NCI-H1436 treated with DMSO at 0.1 percent for 48 hours (cell line): ENCODE data around the gene PACS2.

Source experiments
- DNase-seq: peaks from one replicate; lab custom pipeline; 2025; lab: John Stamatoyannopoulos, UW

Gene PACS2

DNA sequence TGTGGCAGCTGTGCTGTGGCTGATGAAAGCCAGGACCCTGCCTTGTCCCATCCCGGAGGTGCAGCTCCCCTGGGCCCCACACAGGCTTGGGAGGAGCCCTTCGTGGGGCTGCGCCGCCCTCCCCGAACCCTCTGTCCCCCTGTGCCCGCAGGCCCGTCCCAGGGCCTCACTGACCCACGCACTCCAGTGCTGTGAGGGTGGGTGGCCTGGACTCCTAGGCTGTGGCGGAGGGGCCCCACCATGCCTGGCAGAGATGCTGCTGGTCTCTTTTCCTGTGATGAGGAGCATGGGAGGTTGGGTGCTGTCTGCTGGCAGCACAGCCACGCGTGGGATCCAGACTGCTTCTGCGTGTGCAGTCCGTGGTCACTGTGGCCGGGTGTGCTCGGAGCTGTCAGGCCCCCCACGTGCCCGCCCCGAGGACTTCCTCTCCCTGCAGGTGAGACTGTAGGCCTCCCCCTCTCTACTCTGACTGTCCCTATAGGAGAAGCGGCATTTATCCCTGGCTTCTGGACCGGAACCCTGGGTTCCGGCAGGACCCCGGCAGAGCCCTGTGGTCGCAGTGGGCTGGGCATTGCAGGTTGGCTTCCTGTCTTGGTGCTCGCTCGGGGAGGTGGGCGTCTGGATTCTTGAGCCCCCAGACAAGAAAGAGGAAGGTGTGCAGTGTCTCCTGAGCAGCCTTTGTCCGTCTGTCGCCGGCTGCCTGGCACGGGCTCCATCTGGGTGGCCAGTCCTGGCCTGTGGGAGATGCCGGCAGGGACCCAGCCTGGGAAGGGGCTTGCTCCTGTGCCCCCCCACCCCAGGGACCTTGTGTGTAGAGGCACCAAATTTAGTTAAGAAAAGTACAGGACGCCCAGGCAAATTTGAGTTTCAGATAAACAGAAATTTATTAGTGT is 107.4 kb downstream of the PACS2 start:
- DNase-seq = no peak

GRCh38 chr14:105422695-105423487 is 108.3 kb downstream of the PACS2 start:
- DNase-seq = no peak

DNA sequence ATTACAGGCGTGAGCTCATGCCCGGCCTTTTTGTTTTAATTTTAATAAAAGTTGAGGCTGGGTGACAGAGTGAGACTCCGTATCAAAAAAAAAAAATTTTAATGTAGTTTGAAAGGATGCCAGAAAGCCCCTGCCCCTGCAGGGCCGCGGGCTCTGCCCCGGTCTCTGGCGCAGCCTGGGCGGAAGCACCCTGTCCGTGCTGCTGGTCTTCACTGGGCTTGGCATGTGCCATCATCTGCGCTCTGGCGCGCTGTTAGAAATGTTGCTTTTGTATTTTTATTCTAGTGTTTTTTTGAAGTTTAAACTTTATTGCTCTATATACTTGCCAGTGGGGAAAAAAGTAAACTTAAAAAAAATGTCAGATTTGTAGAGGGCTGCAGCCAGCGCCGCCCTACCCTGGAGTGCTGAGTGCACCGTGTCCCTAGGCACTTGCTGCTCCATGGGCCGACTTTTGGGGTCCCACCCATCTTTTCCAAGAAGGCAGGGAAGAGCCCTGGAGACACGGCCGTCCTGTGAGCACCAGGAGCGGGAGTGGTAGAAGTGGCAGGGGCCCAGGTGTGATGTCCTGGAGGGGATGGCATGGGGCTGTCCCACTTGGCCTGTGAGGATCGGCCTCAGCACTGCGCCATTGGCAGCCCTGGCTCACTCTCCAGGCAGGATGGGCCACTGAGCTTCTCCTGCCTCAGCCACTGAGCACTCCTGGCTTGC is 109.1 kb downstream of the PACS2 start:
- DNase-seq = no peak

GRCh38 chr14:105424861-105425260 is 110.3 kb downstream of the PACS2 start:
- DNase-seq = no peak

DNA sequence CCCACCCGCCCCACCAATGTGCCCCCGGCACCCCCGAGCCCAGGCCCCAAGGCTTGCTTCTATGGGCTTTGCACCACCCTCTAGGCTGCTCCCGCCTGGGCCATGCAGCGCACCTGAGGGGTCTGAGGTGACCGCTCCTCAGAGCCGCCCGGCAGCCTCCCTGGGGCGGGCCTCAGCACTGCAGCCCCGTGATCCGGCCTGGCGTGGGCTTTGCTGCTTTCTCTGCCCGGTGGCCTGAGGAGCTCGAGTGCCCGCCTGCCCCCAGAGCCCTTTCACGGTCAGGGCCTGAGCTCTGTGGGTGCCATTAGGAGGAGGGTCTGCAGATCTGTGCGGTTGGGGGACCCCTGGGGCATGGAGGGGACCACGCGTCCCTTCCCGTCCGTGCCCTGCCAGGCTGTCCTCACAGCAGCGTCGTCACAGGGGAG is 111.3 kb downstream of the PACS2 start:
- no peak for DNase-seq

DNA sequence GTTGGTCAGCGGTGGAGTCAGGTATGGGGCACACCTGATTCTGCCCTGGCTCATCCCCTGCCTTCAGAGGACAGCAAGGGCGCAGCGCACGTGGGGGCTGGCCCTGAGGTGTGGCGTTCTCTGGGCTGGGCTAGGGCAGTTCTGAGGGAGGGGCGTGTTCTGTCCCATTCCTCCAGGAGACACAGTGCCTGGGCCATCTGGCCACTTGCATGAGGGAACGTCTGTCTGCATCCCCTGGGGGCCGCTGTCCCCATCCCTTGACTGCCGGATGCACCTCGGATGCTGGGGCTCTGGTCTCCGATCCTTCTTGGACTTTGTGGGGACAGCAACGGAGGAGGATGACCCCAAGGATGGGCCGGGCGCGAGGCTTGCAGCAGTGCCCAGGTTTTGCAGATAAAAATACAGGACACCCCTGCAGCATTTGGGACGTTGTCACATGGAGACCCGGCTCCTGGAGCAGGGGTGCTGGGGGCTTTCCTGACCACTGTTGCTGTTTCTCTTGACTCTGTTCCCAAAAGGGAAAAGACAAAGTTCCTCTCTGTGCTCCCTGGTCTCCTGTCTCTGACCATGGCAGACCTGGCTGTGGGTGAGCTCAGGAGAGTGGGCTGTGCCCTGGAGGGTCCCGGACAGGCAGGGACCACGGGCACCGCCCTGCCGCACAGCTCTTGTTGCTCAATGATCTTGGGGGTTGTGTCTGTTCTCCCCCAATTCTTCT is 112.0 kb downstream of the PACS2 start:
- DNase-seq = no peak

DNA sequence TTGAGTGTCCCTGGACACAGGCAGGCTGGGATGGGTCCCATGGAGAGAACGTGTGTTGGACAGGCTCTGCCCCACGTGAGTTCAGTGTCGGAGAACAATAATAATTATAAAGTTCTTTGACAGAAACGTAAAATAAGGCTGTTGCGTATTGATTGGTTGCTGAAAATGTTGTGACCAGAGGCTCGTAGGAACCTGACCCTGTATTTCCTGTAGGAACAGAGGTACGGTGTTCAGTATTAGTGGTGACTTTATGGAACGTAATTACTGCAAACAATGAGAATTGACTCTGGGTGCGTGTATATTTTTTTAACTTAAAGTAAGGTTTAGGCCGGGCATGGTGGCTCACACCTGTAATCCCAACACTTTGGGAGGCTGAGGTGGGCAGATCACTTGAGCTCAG is 112.9 kb downstream of the PACS2 start:
- no peak for DNase-seq

DNA sequence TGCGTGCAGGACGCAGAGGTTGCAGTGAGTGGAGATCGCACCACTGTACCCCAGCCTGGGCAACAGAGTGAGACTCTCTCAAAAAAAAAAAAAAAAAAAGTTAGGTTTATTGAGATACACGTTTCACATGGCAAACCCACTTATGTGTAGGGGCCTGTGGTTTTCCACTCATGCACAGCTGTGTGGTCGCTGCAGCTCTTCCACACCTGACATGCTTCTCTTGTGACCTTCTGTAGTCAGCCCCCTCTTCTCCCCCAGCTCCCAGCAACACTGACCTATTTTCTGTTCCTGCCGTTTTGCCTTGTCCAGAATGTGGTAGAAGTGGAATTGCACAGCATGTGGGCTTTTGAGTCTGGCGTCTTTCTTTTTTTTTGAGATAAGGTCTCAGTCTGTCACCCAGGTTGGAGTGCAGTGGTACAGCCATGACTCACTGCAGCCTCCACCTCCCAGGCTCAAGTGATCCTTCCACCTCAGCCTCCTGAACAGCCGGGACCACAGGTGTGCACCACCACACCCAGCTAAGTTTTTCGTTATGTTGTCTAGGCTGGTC is 113.5 kb downstream of the PACS2 start:
- DNase-seq = no peak

DNA sequence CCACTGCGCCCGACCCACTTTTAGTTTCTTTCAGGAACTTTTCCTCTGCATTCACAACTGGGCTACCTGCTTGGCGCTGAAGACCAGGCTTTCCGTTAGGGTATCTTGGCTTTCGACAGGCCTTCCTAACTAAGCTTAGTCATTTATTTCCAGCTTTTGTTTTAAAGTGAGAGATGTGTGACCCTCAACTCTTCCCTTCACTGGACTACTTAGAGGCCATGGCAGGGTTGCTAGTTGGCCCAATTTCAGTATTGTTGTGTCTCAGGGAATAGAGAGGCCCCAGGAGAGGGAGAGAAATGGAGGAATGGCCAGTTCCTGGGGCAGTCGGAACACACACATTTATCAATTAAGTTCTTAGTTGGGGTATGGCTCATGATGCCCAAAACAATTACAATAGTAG is 115.5 kb downstream of the PACS2 start:
- no peak for DNase-seq

- DNase-seq = no peak
Measured at GRCh38 chr14:105430565-105430964, 116.0 kb downstream of the PACS2 start.

GRCh38 chr14:105431256-105431655 is 116.7 kb downstream of the PACS2 start:
- no peak for DNase-seq

- DNase-seq = no peak
Measured at GRCh38 chr14:105432657-105433056, 118.1 kb downstream of the PACS2 start.

DNA sequence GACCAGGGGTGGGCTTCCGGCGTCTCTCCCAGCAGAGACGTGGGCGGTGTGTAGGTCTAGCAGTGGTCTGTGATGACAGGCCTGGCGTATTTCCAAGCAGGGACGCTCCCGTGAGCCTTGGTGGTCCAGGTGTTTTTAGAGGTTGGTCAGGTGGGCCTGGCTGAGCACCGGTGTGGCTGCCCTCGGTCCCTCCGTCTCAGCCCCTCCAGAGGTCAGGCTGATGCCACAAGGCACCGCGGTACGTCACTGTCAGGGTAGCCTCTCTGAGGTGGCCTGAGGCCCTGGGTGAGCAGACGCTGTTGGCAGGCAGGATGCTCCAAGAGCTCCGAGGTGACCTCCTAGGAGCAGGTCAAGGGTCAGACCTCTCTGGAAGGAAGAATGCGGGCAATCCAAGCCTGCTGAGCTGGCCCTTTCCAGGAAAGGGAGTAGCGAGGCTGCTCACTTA is 118.6 kb downstream of the PACS2 start:
- no peak for DNase-seq

DNA sequence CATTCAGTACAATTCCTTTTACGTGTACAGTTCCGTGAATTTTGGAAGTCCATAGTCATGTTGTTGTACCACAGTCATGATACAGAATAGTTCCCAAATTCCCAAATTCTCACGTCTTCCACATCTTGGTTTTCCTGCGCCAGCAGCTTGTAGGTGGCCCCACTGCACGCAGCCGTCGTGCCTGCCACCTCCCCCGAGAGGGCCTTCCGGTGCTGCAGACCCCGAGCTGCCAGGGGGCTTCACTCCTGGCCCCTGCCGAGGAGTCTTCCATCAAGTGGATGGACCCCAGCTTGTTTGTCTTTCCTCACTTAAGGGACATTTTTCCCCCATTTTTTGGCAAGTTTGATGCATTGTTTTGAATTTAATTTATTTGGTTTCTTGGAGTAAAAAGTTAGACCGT is 121.9 kb downstream of the PACS2 start:
- no peak for DNase-seq

- no peak for DNase-seq
Measured at GRCh38 chr14:105436891-105437722, 122.6 kb downstream of the PACS2 start.

DNA sequence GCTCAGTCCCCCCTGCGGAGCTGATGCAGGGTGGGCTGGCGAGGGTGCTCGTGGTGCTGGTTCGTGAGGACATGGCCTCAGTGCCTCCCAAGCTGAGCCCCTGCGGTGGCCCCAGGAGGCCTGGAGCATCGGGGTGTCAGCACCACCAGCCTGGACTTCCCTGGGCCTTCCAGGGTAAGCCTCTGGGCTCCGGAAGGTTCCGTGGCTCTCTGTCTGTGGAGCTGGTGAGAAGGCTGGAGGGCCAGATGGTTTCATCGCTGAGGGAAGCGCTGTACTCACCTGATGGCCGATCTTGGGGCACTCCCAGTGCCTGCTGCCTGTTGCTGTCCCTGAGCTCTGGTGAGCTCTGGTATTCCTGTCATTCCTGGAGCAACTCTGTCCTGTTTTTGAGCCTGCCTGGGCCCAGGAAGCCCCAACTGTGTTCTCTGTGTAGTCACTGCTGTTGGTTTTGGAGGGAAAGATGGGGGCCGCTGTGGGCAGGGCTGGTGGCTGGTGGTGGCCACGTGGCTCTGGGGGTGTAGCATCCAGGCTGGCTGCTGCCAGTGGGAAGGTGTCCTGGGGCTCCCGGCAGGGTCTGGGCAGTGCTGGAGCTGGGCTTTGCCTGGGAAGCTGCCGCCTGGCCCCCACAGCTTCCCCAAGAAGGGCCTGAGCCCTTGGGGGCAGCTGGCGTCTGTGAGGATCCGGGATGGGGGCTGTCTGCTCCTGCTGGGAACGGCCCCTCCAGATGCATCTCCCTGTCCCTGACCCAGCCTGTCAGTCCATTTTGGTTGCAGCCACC is 123.4 kb downstream of the PACS2 start:
- DNase-seq = no peak

GRCh38 chr14:105439179-105439578 is 124.6 kb downstream of the PACS2 start:
- DNase-seq = no peak

GRCh38 chr14:105439710-105440553 is 125.4 kb downstream of the PACS2 start:
- DNase-seq = no peak

- DNase-seq = no peak
Measured at GRCh38 chr14:105440554-105440900, 126.0 kb downstream of the PACS2 start.
